Effector memory CD8-positive, alpha-beta T cell (primary cell): Measurements from ENCODE around the gene RTRAF.

Source experiments
- ATAC-seq: fragments of 150-1000 bp; cut with Tn5 transposase; replicated peaks from 2 replicates; pipeline ENCODE4 v1.10.0; 2021; ENCODE audit warnings: mild to moderate bottlenecking, moderate library complexity
- DNase-seq, 3 experiments: peaks; one replicate each; pipeline ENCODE4 v3.0.0; 2021
- H3K27ac Mint-ChIP-seq, 2 donors: one replicate each; pipeline ENCODE4 v1.8.0; 2022; ENCODE audit warnings: mild to moderate bottlenecking in 2 of 2, mixed read lengths in 2 of 2, moderate library complexity in 2 of 2
- H3K27me3 Mint-ChIP-seq, 2 donors: one replicate each; pipeline ENCODE4 v1.8.0; 2022; ENCODE audit warnings: mixed read lengths in 2 of 2
- H3K36me3 Mint-ChIP-seq: one replicate; pipeline ENCODE4 v1.8.0; 2022; ENCODE audit warnings: mild to moderate bottlenecking, moderate library complexity, mixed read lengths; ENCODE audit not compliant: insufficient read depth
- H3K4me1 Mint-ChIP-seq, 2 donors: one replicate each; pipeline ENCODE4 v1.8.0; 2022; ENCODE audit warnings: low read depth in 2 of 2, mixed read lengths in 2 of 2
- H3K4me3 Mint-ChIP-seq, 2 donors: one replicate each; pipeline ENCODE4 v1.8.0; 2022; ENCODE audit warnings: mild to moderate bottlenecking in 2 of 2, mixed read lengths in 2 of 2, moderate library complexity in 2 of 2
- H3K9me3 Mint-ChIP-seq, 2 donors: one replicate each; pipeline ENCODE4 v1.8.0; 2022; ENCODE audit warnings: mixed read lengths in 2 of 2

Gene RTRAF

GRCh38 chr14:52015411-52016030, 26.2 kb downstream of the RTRAF start:
- H3K9me3 Mint-ChIP-seq: no peaks in the 10 kb centered on the region
- peaks cover 23% of the 10 kb centered on the region for H3K36me3 Mint-ChIP-seq
- no peaks in the 10 kb centered on the region for H3K4me1 Mint-ChIP-seq
- peaks cover 8 to 29% of the 10 kb centered on the region in 2 donors for H3K27me3 Mint-ChIP-seq
- H3K27ac Mint-ChIP-seq: no peak overlapping the region
- no peak overlapping the region for H3K4me3 Mint-ChIP-seq
- no peak for DNase-seq
- no peak for ATAC-seq

- Mint-ChIP-seq H3K9me3 (no peaks in the 10 kb centered on the region), H3K4me3 (no peak overlapping the region), H3K27ac (no peak overlapping the region), H3K4me1 (peaks cover 0 to 11% of the 10 kb centered on the region in 2 donors), H3K27me3 (peaks cover 8 to 29% of the 10 kb centered on the region in 2 donors), H3K36me3 (peaks cover 8% of the 10 kb centered on the region)
- DNase-seq (no peak), ATAC-seq (no peak)
Observed at GRCh38 chr14:52018252-52018651, 28.9 kb downstream of the RTRAF start.

GRCh38 chr14:52018970-52019369, 29.6 kb downstream of the RTRAF start:
- no peak overlapping the region for H3K27ac Mint-ChIP-seq
- ATAC-seq: no peak

DNA sequence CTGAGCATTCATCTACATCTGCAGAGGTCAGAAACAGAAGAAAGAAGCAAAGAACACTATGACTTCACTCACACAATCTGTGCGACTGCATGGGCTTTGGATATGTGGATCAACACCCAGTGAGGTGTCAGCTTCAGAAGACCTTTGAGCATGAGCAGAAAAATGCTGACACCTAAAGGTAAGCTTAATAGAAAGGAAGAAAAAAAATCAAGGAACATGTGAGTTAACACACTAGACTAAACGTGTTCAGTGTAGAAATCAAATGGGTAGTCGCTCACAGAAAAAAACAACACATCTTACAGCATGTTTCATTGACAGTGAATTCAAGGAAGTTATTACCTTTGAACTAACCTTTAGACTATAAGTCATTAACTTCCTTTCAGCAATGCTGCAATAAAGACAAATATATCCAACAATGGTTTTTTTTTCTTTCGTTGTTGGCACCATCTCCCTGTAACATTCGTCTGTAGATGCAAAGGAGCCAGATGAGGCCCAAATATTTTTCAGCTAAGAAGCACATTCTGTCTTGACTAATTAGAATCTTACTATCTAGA, 30.9 kb downstream of the RTRAF start:
- Mint-ChIP-seq H3K4me3 (no peak overlapping the region), H3K9me3 (no peaks in the 10 kb centered on the region), H3K4me1 (peaks cover 0 to 11% of the 10 kb centered on the region in 2 donors), H3K27me3 (peaks cover 8 to 16% of the 10 kb centered on the region in 2 donors), H3K27ac (no peak overlapping the region), H3K36me3 (peaks cover 5% of the 10 kb centered on the region)
- DNase-seq (no peak), ATAC-seq (no peak)

More at GRCh38 chr14:52018970-52019369, 29.6 kb downstream of the RTRAF start:
- no peak for DNase-seq
- H3K4me3 Mint-ChIP-seq: no peak overlapping the region
- H3K4me1 Mint-ChIP-seq: peaks cover 0 to 11% of the 10 kb centered on the region in 2 donors
- peaks cover 8% of the 10 kb centered on the region for H3K36me3 Mint-ChIP-seq
- H3K9me3 Mint-ChIP-seq: no peaks in the 10 kb centered on the region
- peaks cover 8 to 28% of the 10 kb centered on the region in 2 donors for H3K27me3 Mint-ChIP-seq

- no peaks in the 10 kb centered on the region for H3K9me3 Mint-ChIP-seq
- peaks cover 8 to 11% of the 10 kb centered on the region in 2 donors for H3K27me3 Mint-ChIP-seq
- H3K36me3 Mint-ChIP-seq: peaks cover 2% of the 10 kb centered on the region
- no peak overlapping the region for H3K27ac Mint-ChIP-seq
- ATAC-seq: no peak
- no peak overlapping the region for H3K4me3 Mint-ChIP-seq
- DNase-seq: no peak
- peaks cover 0 to 11% of the 10 kb centered on the region in 2 donors for H3K4me1 Mint-ChIP-seq
Observed at GRCh38 chr14:52020866-52021717, 31.7 kb downstream of the RTRAF start.

- Mint-ChIP-seq H3K27ac (no peak overlapping the region), H3K9me3 (no peaks in the 10 kb centered on the region), H3K27me3 (peaks cover 4% of the 10 kb centered on the region in 2 donors), H3K4me3 (no peak overlapping the region), H3K4me1 (peaks cover 0 to 11% of the 10 kb centered on the region in 2 donors), H3K36me3 (peaks cover 2% of the 10 kb centered on the region)
- ATAC-seq: no peak
- no peak for DNase-seq
Observed at GRCh38 chr14:52021957-52022600, 32.7 kb downstream of the RTRAF start.

DNA sequence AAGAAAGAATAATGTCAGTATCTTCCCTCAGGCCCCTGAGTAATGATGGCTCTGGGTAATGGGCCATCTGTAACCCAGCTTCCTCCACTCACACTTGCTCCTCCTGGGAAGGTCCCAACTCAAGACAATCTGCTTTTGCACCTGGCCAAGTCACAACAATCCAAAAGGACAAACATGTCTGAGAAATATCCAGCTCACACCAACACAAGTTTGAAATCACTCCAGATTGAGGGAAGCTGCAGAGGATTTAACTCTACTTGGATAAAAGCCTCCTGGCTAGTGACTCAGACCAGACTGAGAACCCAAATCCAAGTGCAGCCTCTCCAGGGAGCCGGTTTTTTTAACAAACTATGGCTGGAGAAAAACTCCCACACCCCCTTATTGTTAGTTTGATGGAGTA, 34.2 kb downstream of the RTRAF start:
- H3K36me3 Mint-ChIP-seq: no peaks in the 10 kb centered on the region
- DNase-seq: no peak
- ATAC-seq: no peak
- no peaks in the 10 kb centered on the region for H3K27me3 Mint-ChIP-seq
- no peak overlapping the region for H3K27ac Mint-ChIP-seq
- no peaks in the 10 kb centered on the region for H3K9me3 Mint-ChIP-seq
- no peak overlapping the region for H3K4me3 Mint-ChIP-seq
- peaks cover 0 to 11% of the 10 kb centered on the region in 2 donors for H3K4me1 Mint-ChIP-seq

DNA sequence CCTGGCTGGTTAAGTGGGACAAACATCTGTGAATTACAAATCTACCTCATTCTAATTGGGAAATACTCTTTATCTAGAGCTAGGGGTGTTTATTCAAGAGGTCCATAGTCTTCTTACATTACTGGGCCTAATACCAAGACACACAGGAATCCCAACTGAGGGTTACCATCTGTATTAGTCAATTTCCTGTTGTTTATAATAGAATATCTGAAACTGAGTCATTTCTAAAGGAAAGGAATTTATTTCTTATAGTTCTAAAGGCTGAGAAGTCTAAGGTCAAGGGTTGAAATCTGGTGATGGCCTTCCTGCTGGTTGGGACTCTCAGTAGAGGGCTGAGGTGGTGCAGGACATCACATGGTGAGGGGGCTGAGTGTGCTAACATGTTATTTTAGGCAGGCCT, 36.0 kb downstream of the RTRAF start:
- no peak overlapping the region for H3K27ac Mint-ChIP-seq
- no peaks in the 10 kb centered on the region for H3K27me3 Mint-ChIP-seq
- ATAC-seq (no peak), DNase-seq (no peak)
- no peaks in the 10 kb centered on the region for H3K36me3 Mint-ChIP-seq
- H3K4me3 Mint-ChIP-seq: no peak overlapping the region
- no peaks in the 10 kb centered on the region for H3K9me3 Mint-ChIP-seq
- peaks cover 2 to 11% of the 10 kb centered on the region in 2 donors for H3K4me1 Mint-ChIP-seq

- ATAC-seq (no peak), DNase-seq (no peak)
- H3K4me3 Mint-ChIP-seq: no peak overlapping the region
- peaks cover 2 to 5% of the 10 kb centered on the region in 2 donors for H3K4me1 Mint-ChIP-seq
- no peaks in the 10 kb centered on the region for H3K36me3 Mint-ChIP-seq
- no peaks in the 10 kb centered on the region for H3K27me3 Mint-ChIP-seq
- H3K27ac Mint-ChIP-seq: no peak overlapping the region
- H3K9me3 Mint-ChIP-seq: no peaks in the 10 kb centered on the region
Observed at GRCh38 chr14:52026017-52026660, 36.8 kb downstream of the RTRAF start.

- Mint-ChIP-seq H3K27ac (no peak overlapping the region), H3K4me3 (no peak overlapping the region), H3K4me1 (peaks cover 0 to 2% of the 10 kb centered on the region in 2 donors), H3K9me3 (no peaks in the 10 kb centered on the region), H3K27me3 (no peaks in the 10 kb centered on the region), H3K36me3 (no peaks in the 10 kb centered on the region)
- no peak for DNase-seq
- no peak for ATAC-seq
Observed at GRCh38 chr14:52026901-52027300, 37.6 kb downstream of the RTRAF start.

GRCh38 chr14:52029881-52030280, 40.5 kb downstream of the RTRAF start:
- Mint-ChIP-seq H3K4me1 (peaks cover 0 to 2% of the 10 kb centered on the region in 2 donors), H3K27me3 (peaks cover 0 to 6% of the 10 kb centered on the region in 2 donors), H3K4me3 (no peak overlapping the region), H3K27ac (no peak overlapping the region), H3K36me3 (no peaks in the 10 kb centered on the region), H3K9me3 (no peaks in the 10 kb centered on the region)
- no peak for ATAC-seq
- DNase-seq: no peak

GRCh38 chr14:52031781-52032180, 42.4 kb downstream of the RTRAF start:
- Mint-ChIP-seq H3K27me3 (peaks cover 0 to 6% of the 10 kb centered on the region in 2 donors), H3K9me3 (peaks cover 0 to 2% of the 10 kb centered on the region in 2 donors), H3K36me3 (no peaks in the 10 kb centered on the region), H3K27ac (no peak overlapping the region), H3K4me3 (no peak overlapping the region), H3K4me1 (peaks cover 0 to 2% of the 10 kb centered on the region in 2 donors)
- ATAC-seq (no peak), DNase-seq (no peak)

GRCh38 chr14:52032204-52032801, 43.0 kb downstream of the RTRAF start:
- no peak overlapping the region for H3K4me3 Mint-ChIP-seq
- no peaks in the 10 kb centered on the region for H3K36me3 Mint-ChIP-seq
- no peak overlapping the region for H3K27ac Mint-ChIP-seq
- no peak for DNase-seq
- peaks cover 0 to 2% of the 10 kb centered on the region in 2 donors for H3K4me1 Mint-ChIP-seq
- peaks cover 0 to 6% of the 10 kb centered on the region in 2 donors for H3K27me3 Mint-ChIP-seq
- no peak for ATAC-seq
- peaks cover 0 to 2% of the 10 kb centered on the region in 2 donors for H3K9me3 Mint-ChIP-seq
